ENCODE data around the gene KCNG4. TPM values are rescaled to one million over a fixed set of nuclear protein-coding genes. Genes with fewer than 3 reads are reported as not detected.

The KCNG4 gene
- total and polyA plus RNA-seq, 8 donors, result 0.03 to 0.06 (median 0.04) TPM; not detected in 3

GRCh38 chr16:84271866-84272265, 32.1 kb upstream of the KCNG4 start:
- Histone ChIP-seq H3K4me1 (no peaks in the 10 kb centered on the region), H3K9me3 (no peaks in the 10 kb centered on the region), H3K4me3 (no peak overlapping the region), H3K27ac (no peak overlapping the region), H3K36me3 (no peaks in the 10 kb centered on the region), H3K27me3 (no peaks in the 10 kb centered on the region)
- intact Hi-C loops (cut with DNase I), result loop anchor here in 1 of 2 donors (10.0 kb wide), 1 partner anchor 213 kb away; no protein-coding TSS in a partner anchor
- TF ChIP-seq CTCF (IDR thresholded peaks at IDR 0.05), result no peak
- ATAC-seq (no peak), DNase-seq (no peak)

DNA sequence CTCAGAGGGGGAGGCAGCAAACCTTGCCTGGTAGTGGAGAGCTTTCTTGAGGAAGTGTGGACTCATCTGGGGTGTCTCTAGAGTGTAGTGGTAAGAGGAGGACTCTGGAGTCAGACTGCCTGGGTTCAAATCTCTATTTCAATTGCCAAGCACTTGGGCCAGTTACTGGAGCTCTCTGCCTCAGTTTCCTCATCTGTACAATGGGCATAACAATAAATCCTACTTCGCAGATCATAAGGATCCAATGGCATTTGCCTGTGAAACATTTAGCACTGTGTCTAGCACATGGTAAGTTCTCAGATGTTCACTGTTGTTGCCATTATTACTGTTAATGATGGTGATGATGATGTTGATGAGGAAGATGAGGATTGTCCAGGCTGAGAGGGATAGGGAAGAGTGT, 31.2 kb upstream of the KCNG4 start:
- H3K9me3 ChIP-seq, result no peaks in the 10 kb centered on the region
- TF ChIP-seq CTCF (IDR thresholded peaks at IDR 0.05), result no peak
- DNase-seq (no peak), ATAC-seq (no peak)
- no peaks in the 10 kb centered on the region for H3K27me3 ChIP-seq
- no peak overlapping the region for H3K4me3 ChIP-seq
- no peaks in the 10 kb centered on the region for H3K4me1 ChIP-seq
- H3K36me3 ChIP-seq, result no peaks in the 10 kb centered on the region
- H3K27ac ChIP-seq, result no peak overlapping the region
- intact Hi-C loops (cut with DNase I), result loop anchor here in 1 of 2 donors (10.0 kb wide), 1 partner anchor 214 kb away; no protein-coding TSS in a partner anchor

- DNase-seq (no peak), ATAC-seq (no peak)
- Histone ChIP-seq H3K4me3 (no peak overlapping the region), H3K27ac (no peak overlapping the region), H3K9me3 (no peaks in the 10 kb centered on the region), H3K4me1 (no peaks in the 10 kb centered on the region), H3K27me3 (no peaks in the 10 kb centered on the region), H3K36me3 (no peaks in the 10 kb centered on the region)
- intact Hi-C loops (cut with DNase I), result loop anchor here in 1 of 2 donors (10.0 kb wide), 1 partner anchor 214 kb away; no protein-coding TSS in a partner anchor
- no peak for TF ChIP-seq CTCF (IDR thresholded peaks at IDR 0.05)
Observed at GRCh38 chr16:84270531-84270930, 30.7 kb upstream of the KCNG4 start.

- intact Hi-C loops (cut with DNase I), result loop anchor here in 1 of 2 donors (10.0 kb wide), 1 partner anchor 215 kb away; no protein-coding TSS in a partner anchor
- Histone ChIP-seq H3K36me3 (no peaks in the 10 kb centered on the region), H3K27ac (no peak overlapping the region), H3K4me3 (no peak overlapping the region), H3K27me3 (no peaks in the 10 kb centered on the region), H3K4me1 (no peaks in the 10 kb centered on the region), H3K9me3 (no peaks in the 10 kb centered on the region)
- no peak for ATAC-seq
- no peak for DNase-seq
- TF ChIP-seq CTCF (IDR thresholded peaks at IDR 0.05), result no peak
Observed at GRCh38 chr16:84270071-84270470, 30.3 kb upstream of the KCNG4 start.

GRCh38 chr16:84268291-84269040, 28.7 kb upstream of the KCNG4 start:
- H3K9me3 ChIP-seq, result no peaks in the 10 kb centered on the region
- no peak overlapping the region for H3K27ac ChIP-seq
- intact Hi-C loops (cut with DNase I), result no loop called here
- no peak for TF ChIP-seq CTCF (IDR thresholded peaks at IDR 0.05)
- no peaks in the 10 kb centered on the region for H3K4me1 ChIP-seq
- DNase-seq (no peak), ATAC-seq (no peak)
- no peaks in the 10 kb centered on the region for H3K36me3 ChIP-seq
- H3K4me3 ChIP-seq, result no peak overlapping the region
- no peaks in the 10 kb centered on the region for H3K27me3 ChIP-seq
